ENCODE results near the gene KRT75.
A peak's percentile ranks its signal among the peaks of the same experiment; 100 is the strongest.

KRT75 gene

DNA sequence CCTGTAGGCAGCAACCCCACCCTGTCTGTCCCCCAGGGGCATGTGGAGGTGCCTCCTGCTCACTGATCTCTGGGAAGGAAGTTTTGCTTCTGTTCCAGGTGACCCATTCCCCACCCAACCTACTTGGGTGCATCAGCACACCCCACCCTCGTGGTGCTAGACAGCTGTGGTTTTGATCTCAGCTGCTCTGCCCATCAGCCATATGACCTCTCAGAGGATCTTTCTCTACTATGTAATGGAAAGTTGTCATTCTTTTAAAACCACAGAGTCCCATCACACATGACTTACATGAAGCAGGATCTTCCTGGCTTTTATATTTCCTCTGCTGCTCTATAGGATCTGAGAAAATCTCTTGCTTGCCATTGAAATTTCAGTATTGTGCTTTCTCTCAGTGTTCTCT, 14.5 kb downstream of the KRT75 start:
- peak; percentile 31 for DNase-seq (ENCODE audit: low read depth)
- TF ChIP-seq, protein P1, sequence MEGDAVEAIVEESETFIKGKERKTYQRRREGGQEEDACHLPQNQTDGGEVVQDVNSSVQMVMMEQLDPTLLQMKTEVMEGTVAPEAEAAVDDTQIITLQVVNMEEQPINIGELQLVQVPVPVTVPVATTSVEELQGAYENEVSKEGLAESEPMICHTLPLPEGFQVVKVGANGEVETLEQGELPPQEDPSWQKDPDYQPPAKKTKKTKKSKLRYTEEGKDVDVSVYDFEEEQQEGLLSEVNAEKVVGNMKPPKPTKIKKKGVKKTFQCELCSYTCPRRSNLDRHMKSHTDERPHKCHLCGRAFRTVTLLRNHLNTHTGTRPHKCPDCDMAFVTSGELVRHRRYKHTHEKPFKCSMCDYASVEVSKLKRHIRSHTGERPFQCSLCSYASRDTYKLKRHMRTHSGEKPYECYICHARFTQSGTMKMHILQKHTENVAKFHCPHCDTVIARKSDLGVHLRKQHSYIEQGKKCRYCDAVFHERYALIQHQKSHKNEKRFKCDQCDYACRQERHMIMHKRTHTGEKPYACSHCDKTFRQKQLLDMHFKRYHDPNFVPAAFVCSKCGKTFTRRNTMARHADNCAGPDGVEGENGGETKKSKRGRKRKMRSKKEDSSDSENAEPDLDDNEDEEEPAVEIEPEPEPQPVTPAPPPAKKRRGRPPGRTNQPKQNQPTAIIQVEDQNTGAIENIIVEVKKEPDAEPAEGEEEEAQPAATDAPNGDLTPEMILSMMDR (conservative IDR thresholded peaks at IDR 0.05; ENCODE audit: control insufficient read depth, insufficient read depth, low read depth, low read length) = no peak
- no peak overlapping the region for H3K4me3 ChIP-seq (ENCODE audit: control insufficient read depth, low read depth, low read length)

DNA sequence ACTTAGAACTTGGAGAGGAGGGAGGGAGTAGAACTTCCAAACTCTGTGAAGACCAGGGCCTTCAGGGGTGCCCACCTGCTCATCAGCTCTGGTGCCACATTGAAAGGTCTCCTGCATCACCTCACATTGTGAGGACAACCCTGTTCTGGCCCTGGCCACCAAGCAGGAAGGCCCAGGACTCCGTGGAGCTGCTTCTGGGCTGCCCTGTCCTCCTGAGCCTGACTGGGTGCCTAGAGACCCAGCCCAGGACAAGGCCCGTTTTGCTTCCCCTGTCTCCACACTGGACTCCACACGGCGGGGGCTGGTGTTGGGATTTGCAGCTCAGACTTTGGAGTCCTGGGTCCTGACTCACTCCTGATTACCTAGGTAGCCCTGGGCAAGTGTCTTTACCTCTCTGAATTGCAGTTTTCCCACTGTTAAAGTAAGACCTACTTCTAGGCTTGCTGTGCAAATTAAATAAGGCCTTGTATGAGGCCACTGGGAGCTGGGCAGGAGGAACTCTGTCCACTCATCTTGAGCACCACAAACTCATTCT, 15.5 kb downstream of the KRT75 start:
- no peak for DNase-seq (ENCODE audit: low read depth)
- TF ChIP-seq, protein P1 (conservative IDR thresholded peaks at IDR 0.05; ENCODE audit: control insufficient read depth, insufficient read depth, low read depth, low read length) = no peak

DNA sequence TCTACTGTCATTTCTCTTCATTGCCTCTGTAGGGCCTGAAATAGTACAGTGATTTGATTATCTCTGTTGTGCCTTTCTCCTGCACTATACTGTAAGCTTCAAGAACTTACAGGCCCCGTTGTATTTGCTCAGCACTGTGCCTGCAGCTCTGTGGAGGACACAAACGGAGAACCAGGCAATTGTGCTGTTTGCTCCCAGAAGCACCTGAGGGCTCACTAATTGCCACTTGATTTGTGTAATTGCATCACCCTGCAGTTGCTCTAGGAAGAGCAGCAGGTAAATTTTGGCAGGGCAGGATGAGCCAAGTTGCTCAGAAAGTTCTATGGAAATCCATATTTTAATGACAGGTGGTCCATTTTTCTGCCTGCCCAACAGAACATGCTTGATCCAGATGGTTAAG, 16.4 kb downstream of the KRT75 start:
- TF ChIP-seq, protein P1 (conservative IDR thresholded peaks at IDR 0.05; ENCODE audit: control insufficient read depth, insufficient read depth, low read depth, low read length) = no peak
- H3K4me3 ChIP-seq (ENCODE audit: control insufficient read depth, low read depth, low read length) = no peak overlapping the region
- DNase-seq (ENCODE audit: low read depth) = no peak

More for the DNA sequence above, 15.5 kb downstream of the KRT75 start:
- H3K4me3 ChIP-seq (ENCODE audit: control insufficient read depth, low read depth, low read length) = no peak overlapping the region

DNA sequence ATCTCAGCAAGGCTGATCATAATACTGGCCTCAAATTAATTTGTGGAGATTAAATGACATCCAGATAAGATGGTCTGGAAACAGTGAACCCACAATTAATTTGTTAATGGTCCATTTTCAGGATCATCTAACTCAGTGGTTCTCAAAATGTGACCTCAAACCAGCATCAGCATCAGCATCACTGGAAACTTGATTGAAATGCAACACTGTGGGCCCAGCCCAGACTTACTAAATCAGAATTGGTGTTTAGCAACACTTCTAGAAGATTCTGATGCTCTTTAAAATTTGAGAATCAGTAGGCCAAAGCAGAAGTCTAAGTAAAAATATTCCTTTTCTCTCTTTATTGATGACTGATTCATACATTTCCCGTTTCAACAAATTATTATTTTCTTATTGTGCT, 17.4 kb downstream of the KRT75 start:
- DNase-seq (ENCODE audit: low read depth) = no peak
- H3K4me3 ChIP-seq (ENCODE audit: control insufficient read depth, low read depth, low read length) = no peak overlapping the region
- TF ChIP-seq, protein P1 (conservative IDR thresholded peaks at IDR 0.05; ENCODE audit: control insufficient read depth, insufficient read depth, low read depth, low read length) = no peak

DNA sequence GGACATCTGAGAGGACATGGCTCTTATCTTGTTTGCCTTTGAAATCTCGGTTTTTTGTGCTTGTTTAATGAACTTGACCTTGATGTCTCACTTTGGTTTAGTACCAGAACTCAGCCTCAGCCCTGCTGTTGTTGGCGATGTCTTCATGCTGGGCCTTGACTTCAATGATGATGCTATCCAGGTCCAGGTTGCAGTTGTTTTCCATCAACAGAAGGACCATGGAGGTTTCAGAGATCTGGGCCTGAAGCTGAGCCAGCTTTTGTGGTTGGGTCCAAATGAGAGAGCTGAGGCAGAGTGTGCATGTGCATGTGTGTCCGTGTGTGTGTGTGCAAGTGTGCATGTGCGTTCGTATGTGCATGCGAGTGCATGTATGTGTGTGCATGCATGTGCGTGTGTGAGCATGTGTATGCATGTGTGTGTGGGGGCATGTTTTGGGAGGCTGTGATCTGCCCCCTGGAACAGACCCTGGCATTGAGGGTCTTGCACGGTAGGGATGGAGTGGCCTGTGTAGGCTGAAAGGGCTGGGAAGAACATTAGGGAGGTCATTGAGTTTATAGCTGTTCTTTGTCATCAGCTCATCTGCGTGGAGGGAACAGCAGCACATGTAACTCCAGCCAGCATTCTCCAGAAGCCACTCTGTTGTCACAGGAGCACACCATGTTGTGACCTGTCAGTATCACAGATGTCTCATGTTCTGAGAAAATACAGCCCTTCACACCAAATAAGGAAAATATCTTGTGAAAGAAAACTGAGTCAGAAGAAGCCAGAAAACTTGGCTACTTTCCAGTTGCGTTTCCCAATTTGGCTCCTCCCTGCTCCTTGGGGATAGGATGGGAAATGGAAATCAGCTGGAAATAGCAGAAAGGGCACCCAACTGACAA, 18.1 kb downstream of the KRT75 start:
- peak; percentile 98 for DNase-seq (ENCODE audit: low read depth)
- TF ChIP-seq, protein P1 (conservative IDR thresholded peaks at IDR 0.05; ENCODE audit: control insufficient read depth, insufficient read depth, low read depth, low read length) = no peak
- H3K4me3 ChIP-seq (ENCODE audit: control insufficient read depth, low read depth, low read length) = no peak overlapping the region

DNA sequence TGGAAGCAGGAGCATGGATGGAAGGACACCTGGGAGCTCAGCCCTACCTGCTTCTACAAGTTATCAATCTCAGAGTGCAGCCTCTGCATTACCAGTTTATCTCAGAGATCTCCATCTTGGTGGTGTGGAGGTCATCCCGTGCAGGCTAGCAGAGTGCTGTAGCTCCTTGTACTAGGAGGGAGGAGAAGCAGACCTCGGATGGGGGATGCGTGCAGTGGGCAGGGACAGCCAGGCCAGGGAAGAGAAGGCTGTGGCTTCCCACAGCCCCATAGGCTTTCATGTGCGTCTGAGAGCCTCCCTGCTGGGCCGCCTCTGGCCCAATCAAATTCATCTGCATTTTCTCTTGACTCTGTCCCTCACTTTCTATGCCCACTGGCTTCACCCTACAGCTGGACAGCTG, 19.2 kb downstream of the KRT75 start:
- TF ChIP-seq, protein P1 (conservative IDR thresholded peaks at IDR 0.05; ENCODE audit: control insufficient read depth, insufficient read depth, low read depth, low read length) = no peak
- DNase-seq (ENCODE audit: low read depth) = no peak
- no peak overlapping the region for H3K4me3 ChIP-seq (ENCODE audit: control insufficient read depth, low read depth, low read length)
